ENCODE measurements around the gene PRRX1. TPM values are rescaled to one million over a fixed set of nuclear protein-coding genes. Genes with fewer than 3 reads are reported as not detected.

Gene PRRX1
- total RNA-seq, 1 donor from 2014 or later = 0.26 TPM

- Histone ChIP-seq H3K27me3 (ENCODE audit: control insufficient read depth, insufficient read depth, low read length) (no peaks in the 10 kb centered on the region), H3K36me3 (ENCODE audit: control insufficient read depth, insufficient read depth, low read length) (no peaks in the 10 kb centered on the region), H3K4me3 (ENCODE audit: low read depth, low read length) (no peak overlapping the region)
- no peak for TF ChIP-seq CTCF (IDR thresholded peaks at IDR 0.05; ENCODE audit: insufficient read depth, low read length, severe bottlenecking)
- FAIRE-seq = no peak
- no peak for DNase-seq (ENCODE audit: low read depth)
Observed at GRCh38 chr1:170776252-170776651, 112.3 kb downstream of the PRRX1 start.

- Histone ChIP-seq H3K4me3 (ENCODE audit: low read depth, low read length) (no peak overlapping the region), H3K36me3 (ENCODE audit: control insufficient read depth, insufficient read depth, low read length) (no peaks in the 10 kb centered on the region), H3K27me3 (ENCODE audit: control insufficient read depth, insufficient read depth, low read length) (no peaks in the 10 kb centered on the region)
- no peak for FAIRE-seq
- DNase-seq (ENCODE audit: low read depth) = no peak
- TF ChIP-seq CTCF (IDR thresholded peaks at IDR 0.05; ENCODE audit: insufficient read depth, low read length, severe bottlenecking) = no peak
Observed at GRCh38 chr1:170776777-170777176, 112.8 kb downstream of the PRRX1 start.

Other genes with a start within 250 kb of the PRRX1 start
- 6.1 and 7.6 TPM in 2 replicates for gene GORAB, start 132.0 kb upstream of the PRRX1 start, total RNA-seq

Data from bronchial epithelial cell (primary cell).